ENCODE data around the gene PNPLA8.

The PNPLA8 gene

GRCh38 chr7:108503112-108504026 lies 22.6 kb downstream of the PNPLA8 start:
- TF ChIP-seq NFIC (IDR thresholded peaks at IDR 0.05) (no peak), TAF1 (IDR thresholded peaks at IDR 0.05; ENCODE audit: low read depth) (no peak), EGR1 (IDR thresholded peaks at IDR 0.05) (no peak), EP300 (IDR thresholded peaks at IDR 0.05; ENCODE audit: borderline replicate concordance) (no peak), TEAD4 (IDR thresholded peaks at IDR 0.05) (no peak), YY1 (IDR thresholded peaks at IDR 0.05; ENCODE audit: low read depth) (no peak), ZBTB7A (IDR thresholded peaks at IDR 0.05; ENCODE audit: low read depth) (no peak)
- TF ChIP-seq, protein P1, sequence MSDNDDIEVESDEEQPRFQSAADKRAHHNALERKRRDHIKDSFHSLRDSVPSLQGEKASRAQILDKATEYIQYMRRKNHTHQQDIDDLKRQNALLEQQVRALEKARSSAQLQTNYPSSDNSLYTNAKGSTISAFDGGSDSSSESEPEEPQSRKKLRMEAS (IDR thresholded peaks at IDR 0.05) = no peak

DNA sequence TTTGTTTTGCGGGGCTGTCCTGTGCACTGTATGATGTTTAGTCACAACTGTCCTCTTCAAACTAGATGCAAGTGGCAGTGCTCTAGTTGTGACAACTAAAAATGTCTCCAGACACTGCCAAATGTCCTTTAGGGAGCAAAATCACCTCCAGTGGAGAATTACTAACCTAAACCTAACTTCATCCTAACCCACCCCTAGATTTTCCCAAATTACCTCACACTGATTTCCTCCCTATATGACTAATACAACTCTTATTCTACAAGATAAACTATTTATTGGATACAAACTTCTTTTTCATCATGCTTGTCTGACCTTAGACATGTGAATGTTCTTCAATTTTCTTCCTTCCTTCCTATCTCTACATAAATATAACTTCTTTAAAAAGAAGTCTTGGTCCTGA lies 26.4 kb downstream of the PNPLA8 start:
- TF ChIP-seq FOXM1 (IDR thresholded peaks at IDR 0.05; ENCODE audit: borderline replicate concordance, low read depth) = no peak
- no peak for TF ChIP-seq CEBPB (IDR thresholded peaks at IDR 0.05)
- TF ChIP-seq, protein P2, sequence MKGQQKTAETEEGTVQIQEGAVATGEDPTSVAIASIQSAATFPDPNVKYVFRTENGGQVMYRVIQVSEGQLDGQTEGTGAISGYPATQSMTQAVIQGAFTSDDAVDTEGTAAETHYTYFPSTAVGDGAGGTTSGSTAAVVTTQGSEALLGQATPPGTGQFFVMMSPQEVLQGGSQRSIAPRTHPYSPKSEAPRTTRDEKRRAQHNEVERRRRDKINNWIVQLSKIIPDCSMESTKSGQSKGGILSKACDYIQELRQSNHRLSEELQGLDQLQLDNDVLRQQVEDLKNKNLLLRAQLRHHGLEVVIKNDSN (IDR thresholded peaks at IDR 0.05) = no peak
- TF ChIP-seq CREB1 (IDR thresholded peaks at IDR 0.05; ENCODE audit: low read depth) = no peak
- no peak for TF ChIP-seq TCF12 (IDR thresholded peaks at IDR 0.05; ENCODE audit: low read depth)
- no peak for TF ChIP-seq RAD21 (IDR thresholded peaks at IDR 0.05; ENCODE audit: low read depth)
- TF ChIP-seq TEAD4 (IDR thresholded peaks at IDR 0.05) = no peak
- no peak for TF ChIP-seq REST (IDR thresholded peaks at IDR 0.05; ENCODE audit: low read depth)
- TF ChIP-seq, protein P1 (IDR thresholded peaks at IDR 0.05) = no peak
- TF ChIP-seq EP300 (IDR thresholded peaks at IDR 0.05; ENCODE audit: borderline replicate concordance) = no peak

- TF ChIP-seq REST (IDR thresholded peaks at IDR 0.05; ENCODE audit: low read depth) (no peak), FOXM1 (IDR thresholded peaks at IDR 0.05; ENCODE audit: borderline replicate concordance, low read depth) (no peak), EGR1 (IDR thresholded peaks at IDR 0.05) (no peak), CREB1 (IDR thresholded peaks at IDR 0.05; ENCODE audit: low read depth) (no peak), RAD21 (IDR thresholded peaks at IDR 0.05; ENCODE audit: low read depth) (no peak), NFIC (IDR thresholded peaks at IDR 0.05) (no peak), TCF12 (IDR thresholded peaks at IDR 0.05; ENCODE audit: low read depth) (no peak), CEBPB (IDR thresholded peaks at IDR 0.05) (no peak), TEAD4 (IDR thresholded peaks at IDR 0.05) (no peak), YY1 (IDR thresholded peaks at IDR 0.05; ENCODE audit: low read depth) (no peak), EP300 (IDR thresholded peaks at IDR 0.05; ENCODE audit: borderline replicate concordance) (no peak), TAF1 (IDR thresholded peaks at IDR 0.05; ENCODE audit: low read depth) (no peak), ZBTB7A (IDR thresholded peaks at IDR 0.05; ENCODE audit: low read depth) (no peak)
- TF ChIP-seq, protein P2 (IDR thresholded peaks at IDR 0.05) = no peak
- TF ChIP-seq, protein P1 (IDR thresholded peaks at IDR 0.05) = no peak
Measured at GRCh38 chr7:108498481-108498880, 27.5 kb downstream of the PNPLA8 start.

DNA sequence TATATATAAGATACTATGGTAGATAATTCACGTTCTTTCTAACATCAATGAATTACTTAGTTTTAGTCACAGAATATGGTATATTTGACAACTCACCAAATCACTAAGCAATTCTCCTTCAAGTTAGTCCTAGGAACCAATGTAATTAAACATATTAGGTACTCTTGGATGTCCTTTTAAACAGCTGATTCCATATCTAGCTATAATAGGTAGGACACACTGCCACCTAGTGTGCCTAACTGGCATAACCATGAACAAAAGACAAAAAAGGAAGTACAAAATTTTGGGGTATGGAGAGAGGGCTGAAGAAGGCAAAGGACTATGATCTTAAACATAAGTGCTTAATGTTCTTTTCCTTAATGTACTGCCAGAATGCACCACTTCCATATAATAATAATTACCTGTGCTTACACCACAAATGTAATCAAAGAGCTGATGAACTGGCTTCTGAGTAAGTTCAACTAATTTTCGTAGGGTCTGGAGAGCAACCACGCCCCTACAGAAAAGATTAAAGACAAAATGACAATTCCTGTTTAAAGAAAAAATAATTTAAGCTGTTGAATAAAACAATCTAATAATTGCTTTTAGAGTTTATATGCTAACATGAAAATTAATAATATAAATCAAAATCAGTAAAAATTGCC lies 28.7 kb downstream of the PNPLA8 start:
- TF ChIP-seq RAD21 (IDR thresholded peaks at IDR 0.05; ENCODE audit: low read depth) (peak; percentile 82), FOXM1 (IDR thresholded peaks at IDR 0.05; ENCODE audit: borderline replicate concordance, low read depth) (no peak), REST (IDR thresholded peaks at IDR 0.05; ENCODE audit: low read depth) (no peak)

Data from Ishikawa (cell line).